ENCODE results near the gene STEAP3.

DNA sequence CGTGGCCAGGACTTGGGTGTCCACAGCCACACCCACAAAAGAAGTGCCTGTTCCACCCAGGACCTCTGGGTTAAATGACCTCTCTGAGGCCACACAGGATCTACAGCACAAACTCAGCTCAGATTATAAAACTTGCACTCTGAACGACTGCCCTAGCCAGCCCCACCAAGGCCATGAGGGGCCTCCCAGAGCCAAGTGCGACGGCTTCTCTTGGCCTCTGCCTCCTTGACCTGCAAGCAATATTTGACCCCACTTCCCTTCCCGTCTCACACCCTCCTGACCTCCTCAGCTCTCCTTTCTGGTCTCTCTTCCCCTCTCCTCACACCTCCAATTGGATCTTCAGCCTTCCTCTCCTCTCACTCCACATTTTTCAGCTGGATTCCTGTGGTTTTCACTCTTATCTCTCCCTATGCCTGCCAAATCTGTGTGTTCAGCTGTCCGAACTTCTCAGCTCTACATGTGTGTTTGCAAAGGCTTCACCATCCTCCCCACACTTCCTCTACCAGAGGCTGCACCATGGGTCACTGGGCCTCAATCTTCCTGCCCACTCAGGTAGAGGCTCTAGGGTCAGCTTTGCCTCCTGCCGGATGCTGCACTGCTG, 25.3 kb upstream of the STEAP3 start:
- TF ChIP-seq, protein P1, sequence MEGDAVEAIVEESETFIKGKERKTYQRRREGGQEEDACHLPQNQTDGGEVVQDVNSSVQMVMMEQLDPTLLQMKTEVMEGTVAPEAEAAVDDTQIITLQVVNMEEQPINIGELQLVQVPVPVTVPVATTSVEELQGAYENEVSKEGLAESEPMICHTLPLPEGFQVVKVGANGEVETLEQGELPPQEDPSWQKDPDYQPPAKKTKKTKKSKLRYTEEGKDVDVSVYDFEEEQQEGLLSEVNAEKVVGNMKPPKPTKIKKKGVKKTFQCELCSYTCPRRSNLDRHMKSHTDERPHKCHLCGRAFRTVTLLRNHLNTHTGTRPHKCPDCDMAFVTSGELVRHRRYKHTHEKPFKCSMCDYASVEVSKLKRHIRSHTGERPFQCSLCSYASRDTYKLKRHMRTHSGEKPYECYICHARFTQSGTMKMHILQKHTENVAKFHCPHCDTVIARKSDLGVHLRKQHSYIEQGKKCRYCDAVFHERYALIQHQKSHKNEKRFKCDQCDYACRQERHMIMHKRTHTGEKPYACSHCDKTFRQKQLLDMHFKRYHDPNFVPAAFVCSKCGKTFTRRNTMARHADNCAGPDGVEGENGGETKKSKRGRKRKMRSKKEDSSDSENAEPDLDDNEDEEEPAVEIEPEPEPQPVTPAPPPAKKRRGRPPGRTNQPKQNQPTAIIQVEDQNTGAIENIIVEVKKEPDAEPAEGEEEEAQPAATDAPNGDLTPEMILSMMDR (IDR thresholded peaks at IDR 0.05), result no peak
- TF ChIP-seq ZFX (IDR thresholded peaks at IDR 0.05; ENCODE audit: borderline replicate concordance), result no peak

All from 22Rv1 (cell line).